ENCODE measurements around the gene PHC2.

Gene PHC2

GRCh38 chr1:33424205-33424604 is 6.7 kb downstream of the PHC2 start:
- TF ChIP-seq OSR2 (tag by site-specific recombination; IDR thresholded peaks at IDR 0.05) (0 out of 2 replicates have a peak, but pooled peaks have one; percentile 28), ZNF660 (tag by site-specific recombination; IDR thresholded peaks at IDR 0.05) (peak; percentile 21; the same call in 1 of the 2 replicates), PRDM4 (tag by site-specific recombination; IDR thresholded peaks at IDR 0.05) (peak; percentile 55; the same call in 1 of the 2 replicates), FEZF1 (tag by site-specific recombination; IDR thresholded peaks at IDR 0.05) (no peak), ZNF692 (tag by site-specific recombination; IDR thresholded peaks at IDR 0.05) (0 out of 2 replicates have a peak, but pooled peaks have one; percentile 18), SP2 (tag by site-specific recombination; IDR thresholded peaks at IDR 0.05) (no peak), IKZF3 (tag by site-specific recombination; IDR thresholded peaks at IDR 0.05) (0 out of 2 replicates have a peak, but pooled peaks have one; percentile 19), ZNF133 (tag by site-specific recombination; IDR thresholded peaks at IDR 0.05) (no peak), PRDM1 (tag by site-specific recombination; IDR thresholded peaks at IDR 0.05) (0 out of 2 replicates have a peak, but pooled peaks have one; percentile 24), KLF7 (tag by site-specific recombination; IDR thresholded peaks at IDR 0.05; ENCODE audit: borderline replicate concordance) (no peak), ZNF600 (tag by site-specific recombination; IDR thresholded peaks at IDR 0.05) (0 out of 2 replicates have a peak, but pooled peaks have one; percentile 33)
- TF ChIP-seq, protein P1, sequence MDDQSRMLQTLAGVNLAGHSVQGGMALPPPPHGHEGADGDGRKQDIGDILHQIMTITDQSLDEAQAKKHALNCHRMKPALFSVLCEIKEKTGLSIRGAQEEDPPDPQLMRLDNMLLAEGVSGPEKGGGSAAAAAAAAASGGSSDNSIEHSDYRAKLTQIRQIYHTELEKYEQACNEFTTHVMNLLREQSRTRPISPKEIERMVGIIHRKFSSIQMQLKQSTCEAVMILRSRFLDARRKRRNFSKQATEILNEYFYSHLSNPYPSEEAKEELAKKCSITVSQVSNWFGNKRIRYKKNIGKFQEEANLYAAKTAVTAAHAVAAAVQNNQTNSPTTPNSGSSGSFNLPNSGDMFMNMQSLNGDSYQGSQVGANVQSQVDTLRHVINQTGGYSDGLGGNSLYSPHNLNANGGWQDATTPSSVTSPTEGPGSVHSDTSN (CRISPR knock-in tag; IDR thresholded peaks at IDR 0.05): no peak
- TF ChIP-seq, protein P2, sequence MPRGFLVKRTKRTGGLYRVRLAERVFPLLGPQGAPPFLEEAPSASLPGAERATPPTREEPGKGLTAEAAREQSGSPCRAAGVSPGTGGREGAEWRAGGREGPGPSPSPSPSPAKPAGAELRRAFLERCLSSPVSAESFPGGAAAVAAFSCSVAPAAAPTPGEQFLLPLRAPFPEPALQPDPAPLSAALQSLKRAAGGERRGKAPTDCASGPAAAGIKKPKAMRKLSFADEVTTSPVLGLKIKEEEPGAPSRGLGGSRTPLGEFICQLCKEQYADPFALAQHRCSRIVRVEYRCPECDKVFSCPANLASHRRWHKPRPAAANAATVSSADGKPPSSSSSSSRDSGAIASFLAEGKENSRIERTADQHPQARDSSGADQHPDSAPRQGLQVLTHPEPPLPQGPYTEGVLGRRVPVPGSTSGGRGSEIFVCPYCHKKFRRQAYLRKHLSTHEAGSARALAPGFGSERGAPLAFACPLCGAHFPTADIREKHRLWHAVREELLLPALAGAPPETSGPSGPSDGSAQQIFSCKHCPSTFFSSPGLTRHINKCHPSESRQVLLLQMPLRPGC (tag by site-specific recombination; IDR thresholded peaks at IDR 0.05): no peak
- no peak overlapping the region for H3K4me3 ChIP-seq (ENCODE audit: low read depth, low read length)
- H3K36me3 ChIP-seq (ENCODE audit: control insufficient read depth in 2 of 2, insufficient read depth in 1 of 2, low read length in 2 of 2): peaks cover 0 to 9% of the 10 kb centered on the region in 2 experiments; a peak in 1 of 3 replicates
- peaks cover 4% of the 10 kb centered on the region; the same call in 1 of the 2 replicates for H3K4me1 ChIP-seq (ENCODE audit: control insufficient read depth, insufficient read depth, low read length)
- ChIA-PET CTCF (no interaction called here), POLR2A (no interaction called here)
- H3K27ac ChIP-seq (ENCODE audit: extremely low read depth, low read depth, low read length): no peak overlapping the region
- no peaks in the 10 kb centered on the region for H3K9me3 ChIP-seq (ENCODE audit: control insufficient read depth, insufficient read depth, low read depth, low read length)

GRCh38 chr1:33420870-33421775 is 9.8 kb downstream of the PHC2 start:
- Histone ChIP-seq H3K4me3 (ENCODE audit: low read depth, low read length) (no peak overlapping the region), H3K9me3 (ENCODE audit: control insufficient read depth, insufficient read depth, low read depth, low read length) (no peaks in the 10 kb centered on the region), H3K4me1 (ENCODE audit: control insufficient read depth, insufficient read depth, low read length) (peaks cover 4% of the 10 kb centered on the region; the same call in 1 of the 2 replicates), H3K27ac (ENCODE audit: extremely low read depth, low read depth, low read length) (no peak overlapping the region), H3K36me3 (ENCODE audit: control insufficient read depth in 2 of 2, insufficient read depth in 1 of 2, low read length in 2 of 2) (peaks cover 0 to 8% of the 10 kb centered on the region in 2 experiments; a peak in 1 of 3 replicates)
- CTCF ChIA-PET: interaction anchor here (0.7 to 1.7 kb wide), 7 partner anchors 11 to 126 kb away, joined by 3 to 6 read pairs (median 4); no protein-coding TSS in a partner anchor
- POLR2A ChIA-PET: no interaction called here
- TF ChIP-seq ATF2 (tag by site-specific recombination; IDR thresholded peaks at IDR 0.05; ENCODE audit: low read depth) (0 out of 2 replicates have a peak, but pooled peaks have one; percentile 20), ZNF362 (tag by site-specific recombination; IDR thresholded peaks at IDR 0.05) (no peak)
